Neural cell (in vitro differentiated cells): ENCODE data around the gene LRRC3.

Experiments used
- EZH2 ChIP-seq: fragments of 200-600, 300-800 bp; shearing (Covaris generic), sonication (generic); IDR thresholded peaks from 2 replicates; pipeline ENCODE4 v1.6.1; 2014; ENCODE audit warnings: antibody characterized with exemption, low read length, borderline replicate concordance, mild to moderate bottlenecking; ENCODE audit not compliant: insufficient read depth, poor library complexity, severe bottlenecking
- TF ChIP-seq, protein P1 (sequence below): fragments of 450-650 bp; IDR thresholded peaks from 2 replicates; pipeline ENCODE4 v1.5.1; 2014; ENCODE audit warnings: antibody characterized with exemption, mild to moderate bottlenecking, moderate library complexity; ENCODE audit not compliant: poor library complexity, severe bottlenecking
- TF ChIP-seq, protein P2 (sequence below): IDR thresholded peaks from 2 replicates; pipeline ENCODE4 v1.6.1; 2012; ENCODE audit warnings: borderline replicate concordance

DNA sequence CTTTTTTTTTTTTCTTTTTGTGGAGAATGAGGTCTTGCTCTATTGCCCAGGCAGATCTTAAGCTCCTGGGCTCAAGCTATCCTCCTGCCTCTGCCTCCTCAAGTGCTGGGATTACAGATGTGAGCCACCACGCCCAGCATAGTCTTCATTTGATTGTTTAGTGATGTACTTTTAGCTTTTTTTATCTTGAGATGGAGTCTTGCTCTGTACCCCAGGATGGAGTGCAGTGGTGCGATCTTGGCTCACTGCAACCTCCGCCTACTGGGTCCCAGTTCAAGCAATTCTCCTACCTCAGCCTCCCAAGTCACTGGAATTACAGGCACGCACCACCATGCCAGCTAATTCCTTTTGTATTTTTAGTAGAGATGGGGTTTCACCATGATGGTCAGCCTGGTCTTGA, 24.0 kb upstream of the LRRC3 start:
- TF ChIP-seq, protein P1, sequence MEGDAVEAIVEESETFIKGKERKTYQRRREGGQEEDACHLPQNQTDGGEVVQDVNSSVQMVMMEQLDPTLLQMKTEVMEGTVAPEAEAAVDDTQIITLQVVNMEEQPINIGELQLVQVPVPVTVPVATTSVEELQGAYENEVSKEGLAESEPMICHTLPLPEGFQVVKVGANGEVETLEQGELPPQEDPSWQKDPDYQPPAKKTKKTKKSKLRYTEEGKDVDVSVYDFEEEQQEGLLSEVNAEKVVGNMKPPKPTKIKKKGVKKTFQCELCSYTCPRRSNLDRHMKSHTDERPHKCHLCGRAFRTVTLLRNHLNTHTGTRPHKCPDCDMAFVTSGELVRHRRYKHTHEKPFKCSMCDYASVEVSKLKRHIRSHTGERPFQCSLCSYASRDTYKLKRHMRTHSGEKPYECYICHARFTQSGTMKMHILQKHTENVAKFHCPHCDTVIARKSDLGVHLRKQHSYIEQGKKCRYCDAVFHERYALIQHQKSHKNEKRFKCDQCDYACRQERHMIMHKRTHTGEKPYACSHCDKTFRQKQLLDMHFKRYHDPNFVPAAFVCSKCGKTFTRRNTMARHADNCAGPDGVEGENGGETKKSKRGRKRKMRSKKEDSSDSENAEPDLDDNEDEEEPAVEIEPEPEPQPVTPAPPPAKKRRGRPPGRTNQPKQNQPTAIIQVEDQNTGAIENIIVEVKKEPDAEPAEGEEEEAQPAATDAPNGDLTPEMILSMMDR: no peak
- TF ChIP-seq, protein P2, sequence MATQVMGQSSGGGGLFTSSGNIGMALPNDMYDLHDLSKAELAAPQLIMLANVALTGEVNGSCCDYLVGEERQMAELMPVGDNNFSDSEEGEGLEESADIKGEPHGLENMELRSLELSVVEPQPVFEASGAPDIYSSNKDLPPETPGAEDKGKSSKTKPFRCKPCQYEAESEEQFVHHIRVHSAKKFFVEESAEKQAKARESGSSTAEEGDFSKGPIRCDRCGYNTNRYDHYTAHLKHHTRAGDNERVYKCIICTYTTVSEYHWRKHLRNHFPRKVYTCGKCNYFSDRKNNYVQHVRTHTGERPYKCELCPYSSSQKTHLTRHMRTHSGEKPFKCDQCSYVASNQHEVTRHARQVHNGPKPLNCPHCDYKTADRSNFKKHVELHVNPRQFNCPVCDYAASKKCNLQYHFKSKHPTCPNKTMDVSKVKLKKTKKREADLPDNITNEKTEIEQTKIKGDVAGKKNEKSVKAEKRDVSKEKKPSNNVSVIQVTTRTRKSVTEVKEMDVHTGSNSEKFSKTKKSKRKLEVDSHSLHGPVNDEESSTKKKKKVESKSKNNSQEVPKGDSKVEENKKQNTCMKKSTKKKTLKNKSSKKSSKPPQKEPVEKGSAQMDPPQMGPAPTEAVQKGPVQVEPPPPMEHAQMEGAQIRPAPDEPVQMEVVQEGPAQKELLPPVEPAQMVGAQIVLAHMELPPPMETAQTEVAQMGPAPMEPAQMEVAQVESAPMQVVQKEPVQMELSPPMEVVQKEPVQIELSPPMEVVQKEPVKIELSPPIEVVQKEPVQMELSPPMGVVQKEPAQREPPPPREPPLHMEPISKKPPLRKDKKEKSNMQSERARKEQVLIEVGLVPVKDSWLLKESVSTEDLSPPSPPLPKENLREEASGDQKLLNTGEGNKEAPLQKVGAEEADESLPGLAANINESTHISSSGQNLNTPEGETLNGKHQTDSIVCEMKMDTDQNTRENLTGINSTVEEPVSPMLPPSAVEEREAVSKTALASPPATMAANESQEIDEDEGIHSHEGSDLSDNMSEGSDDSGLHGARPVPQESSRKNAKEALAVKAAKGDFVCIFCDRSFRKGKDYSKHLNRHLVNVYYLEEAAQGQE: no peak
- TF ChIP-seq EZH2: no peak
